Posterior vena cava (tissue), 2 donors: ENCODE data around the gene ADAP2. TPM values are rescaled to one million over a fixed set of nuclear protein-coding genes. Genes with fewer than 3 reads are reported as not detected.
"Not testable (repeated sequence)": the region's sequence is repeated elsewhere in the genome, so short reads cannot be mapped to it uniquely, and the experiment has no call there.

ENCODE experiments used
- DNase-seq: peaks from one replicate; pipeline ENCODE4 v3.0.0-alpha.2; 2020; ENCODE audit warnings: low spot score
- intact Hi-C, 2 donors: fragments of 100-400 bp; cut with DNase I; formaldehyde crosslinking; loops; one replicate each; pipeline versions ENCODE4 v1.14.1 to v1.14.2; 2022 to 2023
- long read RNA-seq, 2 donors: library from polyadenylated mRNA; unstranded; transcript quantifications; one replicate each; pipeline ENCODE4 v2.0.0, GENCODE V29; 2020 to 2021
- total RNA-seq, 2 donors: library from RNA; stranded (reverse); fragmentation: NEBNext Ultra II Directional; extraction: Animal tissue kit (Norgen Biotek cat#: 25700); gene quantifications; one replicate each; pipeline ENCODE4 v1.2.1, GENCODE V29; 2021
- donor health status: DM: yes; HTN: yes; CAD: no.
- donor health status: DM: yes; HTN: yes; CAD: no.

ADAP2 gene
- 10 to 100 TPM; 18.8 to 28.1 TPM for total RNA-seq
- long read RNA-seq, donor 1, partial matches to known transcripts = 0 of 9 reads
- long read RNA-seq, donor 1, other reads (novel, unspliced or antisense) = 4 of 9 reads
- long read RNA-seq, donor 2, transcript ADAP2-202 (3 exons, 838 nt) = minor isoform, 6 of 51 reads
- long read RNA-seq, donor 2, transcript ADAP2-201 (11 exons, 2,934 nt) = major isoform, 30 of 51 reads
- long read RNA-seq, donor 2, partial matches to known transcripts = 4 of 51 reads
- long read RNA-seq, donor 2, other reads (novel, unspliced or antisense) = 11 of 51 reads

GRCh38 chr17:30921544-30922196, at the start of gene ADAP2:
ADAP2 (plus strand) TSS chr17:30921945; CDS start chr17:30922015, 70 bp downstream.
- peak; percentile 88 for DNase-seq
- intact Hi-C loops = no loop called here

- no peak for DNase-seq
- intact Hi-C loops = no loop called here
Observed at GRCh38 chr17:30886187-30886586, 35.6 kb upstream of the ADAP2 start.

GRCh38 chr17:30894236-30894635, 27.5 kb upstream of the ADAP2 start:
- intact Hi-C loops = no loop called here
- no peak for DNase-seq

- DNase-seq = no peak
- intact Hi-C loops = no loop called here
Observed at GRCh38 chr17:30897311-30897710, 24.4 kb upstream of the ADAP2 start.

- no peak for DNase-seq
- intact Hi-C loops = loop anchor here in 1 of 2 donors (10.0 kb wide), 1 partner anchor 309 kb away; no protein-coding TSS in a partner anchor
Observed at GRCh38 chr17:30905742-30906100, 16.0 kb upstream of the ADAP2 start.

GRCh38 chr17:30906101-30906911, 15.4 kb upstream of the ADAP2 start, which contains the start of gene TEFM:
TEFM (minus strand) TSS chr17:30906238; CDS start chr17:30906198, 40 bp downstream.
- intact Hi-C loops = loop anchor here in 1 of 2 donors (10.0 kb wide), 1 partner anchor 308 kb away; no protein-coding TSS in a partner anchor
- peak; percentile 97 for DNase-seq

- intact Hi-C loops = loop anchor here in 1 of 2 donors (10.0 kb wide), 1 partner anchor 306 kb away; no protein-coding TSS in a partner anchor
- DNase-seq = no peak
Observed at GRCh38 chr17:30908717-30909420, 12.9 kb upstream of the ADAP2 start.

GRCh38 chr17:30910151-30910550, 11.6 kb upstream of the ADAP2 start:
- DNase-seq, intact Hi-C loops: not testable (repeated sequence)

GRCh38 chr17:30913955-30914354, 7.8 kb upstream of the ADAP2 start:
- no peak for DNase-seq
- intact Hi-C loops = no loop called here

GRCh38 chr17:30915833-30916611, 5.7 kb upstream of the ADAP2 start:
- intact Hi-C loops = no loop called here
- DNase-seq = no peak

GRCh38 chr17:30917050-30917449, 4.7 kb upstream of the ADAP2 start:
- intact Hi-C loops = no loop called here
- DNase-seq = no peak

GRCh38 chr17:30920282-30920681, 1.5 kb upstream of the ADAP2 start:
- intact Hi-C loops = no loop called here
- no peak for DNase-seq

GRCh38 chr17:30920683-30921543, 832 bp upstream of the ADAP2 start:
- no peak for DNase-seq
- intact Hi-C loops = no loop called here

GRCh38 chr17:30922235-30923030, 688 bp downstream of the ADAP2 start:
- DNase-seq = peak; percentile 83
- intact Hi-C loops = no loop called here

GRCh38 chr17:30924341-30924740, 2.6 kb downstream of the ADAP2 start:
- intact Hi-C loops = no loop called here
- no peak for DNase-seq

GRCh38 chr17:30926516-30926915, 4.8 kb downstream of the ADAP2 start:
- intact Hi-C loops = no loop called here

GRCh38 chr17:30927756-30928155, 6.0 kb downstream of the ADAP2 start:
- DNase-seq = no peak
- intact Hi-C loops = no loop called here

More at GRCh38 chr17:30926516-30926915, 4.8 kb downstream of the ADAP2 start:
- no peak for DNase-seq
